ENCODE results near the gene BANP. TPM values are rescaled to one million over a fixed set of nuclear protein-coding genes. Genes with fewer than 3 reads are reported as not detected.

BANP gene
- total and polyA plus RNA-seq, 11 donors, result 7.2 to 20.7 (median 13.3) TPM

- no peaks in the 10 kb centered on the region for H3K9me3 ChIP-seq
- peaks cover 0 to 7% (median 0%) of the 10 kb centered on the region in 9 donors for H3K36me3 ChIP-seq
- H3K4me1 ChIP-seq, result peaks cover 6 to 62% (median 36%) of the 10 kb centered on the region in 12 donors
- WGBS, 4 donors, result 84 to 91% (median 87%) methylated on average over 8 of the region's 8 CpGs
- ATAC-seq, result no peak
- no peak for TF ChIP-seq CTCF (IDR thresholded peaks at IDR 0.05)
- TF ChIP-seq POLR2A (IDR thresholded peaks at IDR 0.05), result no peak
- intact Hi-C loops (cut with DNase I), result loop anchor here in 1 of 10 donors (10.0 kb wide), 1 partner anchor 574 kb away; no protein-coding TSS in a partner anchor
- no peaks in the 10 kb centered on the region for H3K27me3 ChIP-seq
- no peak overlapping the region for H3K4me3 ChIP-seq
- no peak for DNase-seq
- H3K27ac ChIP-seq, result no peak overlapping the region
These were observed 9.6 kb downstream of the BANP start for GRCh38 chr16:87960852-87961251.

GRCh38 chr16:87961623-87962022 lies 10.4 kb downstream of the BANP start:
- DNase-seq (no peak), ATAC-seq (no peak)
- WGBS, 4 donors, result 67 to 68% (median 68%) methylated on average over 4 of the region's 4 CpGs
- H3K36me3 ChIP-seq, result peaks cover 0 to 7% (median 0%) of the 10 kb centered on the region in 9 donors
- H3K9me3 ChIP-seq, result no peaks in the 10 kb centered on the region
- no peaks in the 10 kb centered on the region for H3K27me3 ChIP-seq
- intact Hi-C loops (cut with DNase I), result loop anchor here in 1 of 10 donors (10.0 kb wide), 1 partner anchor 573 kb away; no protein-coding TSS in a partner anchor
- H3K27ac ChIP-seq, result no peak overlapping the region
- H3K4me1 ChIP-seq, result peaks cover 6 to 62% (median 34%) of the 10 kb centered on the region in 12 donors
- no peak overlapping the region for H3K4me3 ChIP-seq
- TF ChIP-seq CTCF (IDR thresholded peaks at IDR 0.05), result no peak
- no peak for TF ChIP-seq POLR2A (IDR thresholded peaks at IDR 0.05)

GRCh38 chr16:87963400-87963799 lies 12.2 kb downstream of the BANP start:
- Histone ChIP-seq H3K27ac (peak overlapping the region; percentile 47 to 84 (median 75)), H3K9me3 (no peaks in the 10 kb centered on the region), H3K4me3 (no peak overlapping the region), H3K4me1 (peaks cover 6 to 61% (median 37%) of the 10 kb centered on the region in 12 donors), H3K36me3 (no peaks in the 10 kb centered on the region), H3K27me3 (no peaks in the 10 kb centered on the region)
- DNase-seq (peak in 3 of 5 donors; percentile 48 to 65 (median 54)), ATAC-seq (peak; percentile 41 to 87 (median 54))
- TF ChIP-seq POLR2A (IDR thresholded peaks at IDR 0.05) (no peak), CTCF (IDR thresholded peaks at IDR 0.05) (no peak)
- intact Hi-C loops (cut with DNase I), result loop anchor here in 1 of 10 donors (10.0 kb wide), 1 partner anchor 571 kb away; no protein-coding TSS in a partner anchor
- 49 to 64% (median 51%) methylated on average over 9 of the region's 9 CpGs for WGBS, 4 donors

GRCh38 chr16:87964049-87964659 lies 12.9 kb downstream of the BANP start:
- H3K4me3 ChIP-seq, result no peak overlapping the region
- H3K27ac ChIP-seq, result peak overlapping the region; percentile 47 to 84 (median 75)
- peak in 2 of 4 donors; percentile 50 to 59 for ATAC-seq
- no peak for TF ChIP-seq CTCF (IDR thresholded peaks at IDR 0.05)
- no peak for TF ChIP-seq POLR2A (IDR thresholded peaks at IDR 0.05)
- H3K36me3 ChIP-seq, result no peaks in the 10 kb centered on the region
- no peaks in the 10 kb centered on the region for H3K27me3 ChIP-seq
- intact Hi-C loops (cut with DNase I), result loop anchor here in 1 of 10 donors (10.0 kb wide), 1 partner anchor 571 kb away; no protein-coding TSS in a partner anchor
- DNase-seq, result peak in 1 of 5 donors; percentile 36
- WGBS, 4 donors, result 80 to 82% (median 81%) methylated on average over 19 of the region's 19 CpGs
- no peaks in the 10 kb centered on the region for H3K9me3 ChIP-seq
- peaks cover 6 to 56% (median 37%) of the 10 kb centered on the region in 12 donors for H3K4me1 ChIP-seq

Data from heart left ventricle (tissue), 16 donors.